Thyroid gland (tissue), 4 donors: ENCODE data around the gene USP34. TPM values are rescaled to one million over a fixed set of nuclear protein-coding genes. Genes with fewer than 3 reads are reported as not detected.
A peak's percentile ranks its signal among the peaks of the same experiment; 100 is the strongest.
"Not testable (repeated sequence)": the region's sequence is repeated elsewhere in the genome, so short reads cannot be mapped to it uniquely, and the experiment has no call there.

Experiments used
- DNase-seq, 2 donors: peaks; one replicate each; pipeline ENCODE4 v3.0.0-alpha.2; 2019
- H3K27ac ChIP-seq, 3 donors: fragments of 200-600 bp; sonication (generic); 1 replicate in 2 of 3; 2 replicates in 1 of 3; pipeline ENCODE4 v1.5.1; 2016 to 2019; ENCODE audit warnings: mild to moderate bottlenecking in 1 of 3, moderate library complexity in 1 of 3
- H3K27me3 ChIP-seq: fragments of 200-600 bp; sonication (generic); one replicate; pipeline ENCODE4 v1.5.1; 2019
- H3K36me3 ChIP-seq, 2 donors: fragments of 200-600 bp; sonication (generic); one replicate each; pipeline ENCODE4 v1.5.1; 2016 to 2019
- H3K4me1 ChIP-seq, 2 donors: fragments of 200-600 bp; sonication (generic); one replicate each; pipeline ENCODE4 v1.5.1; 2017 to 2019
- H3K4me3 ChIP-seq, 3 donors: fragments of 200-600 bp; sonication (generic); replicated peaks in 1 of 3; 1 replicate in 2 of 3; 2 replicates in 1 of 3; pipeline ENCODE4 v1.5.1; 2016; ENCODE audit warnings: mild to moderate bottlenecking in 1 of 3
- H3K9me3 ChIP-seq: fragments of 200-600 bp; sonication (generic); one replicate; pipeline ENCODE4 v1.5.1; 2017
- POLR2A ChIP-seq, 2 donors: fragments of 450-650 bp; IDR thresholded peaks; one replicate each; pipeline ENCODE4 v1.6.1; 2017; ENCODE audit warnings: antibody characterized with exemption in 2 of 2, mild to moderate bottlenecking in 2 of 2, moderate library complexity in 1 of 2
- WGBS, 2 donors: methylation state at CpG; one replicate each; pipeline ENCODE4 v1.1.5; 2017; 5-methylcytosine and 5-hydroxymethylcytosine counted together
- intact Hi-C: fragments of 100-400 bp; cut with DNase I; formaldehyde crosslinking; loops from one replicate; pipeline ENCODE4 v1.15.1; 2023
- total RNA-seq, 4 donors: library from RNA; depleted of rRNA; stranded (reverse); fragments of >200 nt; gene quantifications; one replicate each; pipeline ENCODE4 v1.2.3, GENCODE V29; 2016
- TF ChIP-seq, protein P1 (sequence below), 6 experiments: fragments of 200-600 bp in 3 of 6; fragments of 450-650 bp in 3 of 6; sonication (generic) in 3 of 6; IDR thresholded peaks; one replicate each; pipeline ENCODE4 v1.5.1; 2016 to 2019; ENCODE audit warnings: antibody characterized with exemption in 6 of 6, mild to moderate bottlenecking in 2 of 6, inconsistent platforms in 1 of 6, moderate library complexity in 1 of 6

The USP34 gene
- total RNA-seq, 4 donors from 2014 or later: 171 to 271 (median 231) TPM

DNA sequence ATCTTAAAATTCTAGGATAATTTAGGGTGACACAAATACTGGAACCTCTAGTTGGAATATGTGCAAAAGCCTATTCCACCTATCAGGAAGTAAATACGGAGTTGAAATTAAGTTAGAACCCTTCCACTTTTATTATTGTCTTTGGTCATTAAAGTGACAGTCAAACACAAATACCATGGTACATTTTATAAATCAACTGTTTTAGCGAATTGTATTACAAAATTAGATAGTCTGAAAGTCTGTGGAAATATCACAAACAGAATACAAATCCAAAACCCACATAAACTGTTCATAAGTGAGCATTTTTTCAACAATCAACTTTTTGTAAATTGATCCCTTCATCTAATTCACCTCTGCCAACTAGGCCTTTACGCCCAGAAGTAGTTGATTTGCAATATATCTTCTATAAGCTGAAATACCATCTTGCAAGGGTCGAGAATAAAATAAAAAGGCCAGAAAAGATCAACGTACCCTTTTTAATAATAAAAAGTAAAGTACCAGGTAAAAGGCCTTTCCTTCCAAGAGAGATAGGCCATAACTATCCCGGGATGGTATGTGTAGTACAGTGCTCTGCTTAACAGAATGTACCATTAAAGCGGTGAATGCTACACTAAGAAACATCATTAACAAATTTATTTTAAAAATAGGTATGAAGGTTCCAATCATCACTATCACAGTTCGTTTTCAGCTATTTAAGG, 1.3 kb downstream of the USP34 start:
- Histone ChIP-seq H3K27ac (peak overlapping the region; percentile 77 to 99 (median 96)), H3K4me1 (peaks cover 18 to 19% of the 10 kb centered on the region in 2 donors), H3K4me3 (peak overlapping the region; percentile 39 to 84 (median 45)), H3K36me3 (no peaks in the 10 kb centered on the region), H3K9me3 (no peaks in the 10 kb centered on the region), H3K27me3 (no peaks in the 10 kb centered on the region)
- DNase-seq: no peak
- TF ChIP-seq, protein P1, sequence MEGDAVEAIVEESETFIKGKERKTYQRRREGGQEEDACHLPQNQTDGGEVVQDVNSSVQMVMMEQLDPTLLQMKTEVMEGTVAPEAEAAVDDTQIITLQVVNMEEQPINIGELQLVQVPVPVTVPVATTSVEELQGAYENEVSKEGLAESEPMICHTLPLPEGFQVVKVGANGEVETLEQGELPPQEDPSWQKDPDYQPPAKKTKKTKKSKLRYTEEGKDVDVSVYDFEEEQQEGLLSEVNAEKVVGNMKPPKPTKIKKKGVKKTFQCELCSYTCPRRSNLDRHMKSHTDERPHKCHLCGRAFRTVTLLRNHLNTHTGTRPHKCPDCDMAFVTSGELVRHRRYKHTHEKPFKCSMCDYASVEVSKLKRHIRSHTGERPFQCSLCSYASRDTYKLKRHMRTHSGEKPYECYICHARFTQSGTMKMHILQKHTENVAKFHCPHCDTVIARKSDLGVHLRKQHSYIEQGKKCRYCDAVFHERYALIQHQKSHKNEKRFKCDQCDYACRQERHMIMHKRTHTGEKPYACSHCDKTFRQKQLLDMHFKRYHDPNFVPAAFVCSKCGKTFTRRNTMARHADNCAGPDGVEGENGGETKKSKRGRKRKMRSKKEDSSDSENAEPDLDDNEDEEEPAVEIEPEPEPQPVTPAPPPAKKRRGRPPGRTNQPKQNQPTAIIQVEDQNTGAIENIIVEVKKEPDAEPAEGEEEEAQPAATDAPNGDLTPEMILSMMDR (IDR thresholded peaks at IDR 0.05): no peak
- no peak for TF ChIP-seq POLR2A (IDR thresholded peaks at IDR 0.05)
- 10 to 12% methylated on average over 8 of the region's 8 CpGs for WGBS, 2 donors
- intact Hi-C loops: loop anchor here (10.0 kb wide), 1 partner anchor 65 kb away; the partner anchor contains the start of gene XPO1

DNA sequence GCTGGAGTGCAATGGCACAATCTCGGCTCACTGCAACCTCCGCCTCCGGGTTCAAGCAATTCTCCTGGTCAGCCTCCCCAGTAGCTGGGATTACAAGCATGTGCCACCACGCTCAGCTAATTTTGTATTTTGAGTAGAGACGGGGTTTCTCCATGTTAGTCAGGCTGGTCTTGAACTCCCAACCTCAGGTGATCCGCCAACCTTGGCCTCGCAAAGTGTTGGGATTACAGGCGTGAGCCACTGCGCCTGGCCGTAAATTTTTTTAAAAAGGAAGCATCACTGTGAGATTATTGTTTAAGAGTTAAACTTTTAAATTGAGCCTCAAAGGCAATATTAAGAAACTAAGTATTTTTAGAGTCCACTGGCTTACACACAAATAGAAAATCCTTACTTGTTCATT, 2.7 kb downstream of the USP34 start:
- H3K4me1 ChIP-seq: peaks cover 26 to 32% of the 10 kb centered on the region in 2 donors
- intact Hi-C loops: not testable (repeated sequence)
- 95% methylated on average over 10 of the region's 10 CpGs for WGBS, 2 donors

DNA sequence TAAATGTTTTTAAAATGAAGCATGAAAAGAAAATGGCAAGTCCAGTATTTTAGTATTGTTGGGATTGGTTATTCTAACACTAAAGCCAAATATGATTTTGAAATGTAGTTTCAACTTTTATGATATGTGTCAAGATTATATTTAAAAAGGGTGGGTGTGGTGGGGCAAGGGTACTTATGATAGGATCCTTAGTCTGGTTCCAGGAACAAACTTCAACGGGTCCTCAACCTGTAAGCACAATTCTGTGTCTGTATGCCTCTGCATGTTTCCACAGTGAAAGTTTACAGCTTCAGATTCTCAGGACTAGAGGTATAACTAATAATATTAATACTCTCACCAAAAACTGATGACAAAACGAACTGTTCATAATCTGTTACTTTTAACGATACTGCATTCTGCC, 5.8 kb downstream of the USP34 start:
- no peaks in the 10 kb centered on the region for H3K9me3 ChIP-seq
- intact Hi-C loops: no loop called here
- DNase-seq: no peak

More for the DNA sequence above, 2.7 kb downstream of the USP34 start:
- H3K9me3 ChIP-seq, H3K4me3 ChIP-seq, DNase-seq, H3K27me3 ChIP-seq, H3K27ac ChIP-seq, H3K36me3 ChIP-seq: not testable (repeated sequence)

DNA sequence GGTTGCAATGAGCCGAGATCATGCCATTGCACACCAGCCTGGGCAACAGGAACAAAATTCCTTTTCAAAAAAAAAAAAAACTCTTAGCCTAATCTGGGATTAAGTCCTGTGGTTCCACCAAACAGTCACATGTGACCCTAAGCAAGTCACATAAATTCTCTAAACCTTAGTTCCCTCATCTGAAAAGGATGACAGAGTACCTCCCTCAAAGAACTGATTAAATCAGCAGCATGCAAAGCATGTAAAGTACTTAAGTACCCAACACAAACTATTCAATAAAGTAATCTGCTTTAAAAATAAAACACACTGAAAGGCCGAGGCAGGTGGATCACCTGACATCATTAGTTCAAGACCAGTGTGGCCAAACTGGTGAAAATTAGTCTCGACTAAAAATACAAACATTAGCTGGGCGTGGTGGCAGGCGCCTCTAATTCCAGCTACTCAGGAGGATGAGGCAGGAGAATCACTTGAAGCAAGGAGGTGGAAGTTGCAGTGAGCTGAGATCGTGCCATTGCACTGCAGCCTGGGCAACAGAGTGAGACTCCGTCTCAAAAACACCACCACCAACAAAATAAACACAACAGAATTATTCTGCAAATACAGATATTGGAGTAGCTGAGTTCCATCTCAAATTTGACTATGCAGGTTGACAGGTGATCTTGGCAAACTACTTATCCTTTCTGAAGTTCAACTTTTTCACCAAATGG, 7.0 kb downstream of the USP34 start:
- H3K4me3 ChIP-seq: no peak overlapping the region
- intact Hi-C loops: no loop called here
- peak; percentile 15 to 20 for DNase-seq
- no peaks in the 10 kb centered on the region for H3K36me3 ChIP-seq
- H3K27ac ChIP-seq: no peak overlapping the region
- no peaks in the 10 kb centered on the region for H3K9me3 ChIP-seq
- H3K4me1 ChIP-seq: peaks cover 20 to 23% of the 10 kb centered on the region in 2 donors
- no peaks in the 10 kb centered on the region for H3K27me3 ChIP-seq
- TF ChIP-seq, protein P1 (IDR thresholded peaks at IDR 0.05): no peak
- TF ChIP-seq POLR2A (IDR thresholded peaks at IDR 0.05): no peak
- WGBS, 2 donors: 53 to 54% methylated on average over 7 of the region's 7 CpGs

More for the DNA sequence above, 5.8 kb downstream of the USP34 start:
- TF ChIP-seq, protein P1 (IDR thresholded peaks at IDR 0.05): no peak
- no peak for TF ChIP-seq POLR2A (IDR thresholded peaks at IDR 0.05)
- 63 to 75% methylated on average over 3 of the region's 3 CpGs for WGBS, 2 donors
- Histone ChIP-seq H3K27ac (no peak overlapping the region), H3K4me3 (no peak overlapping the region), H3K4me1 (peaks cover 25 to 26% of the 10 kb centered on the region in 2 donors), H3K27me3 (no peaks in the 10 kb centered on the region), H3K36me3 (no peaks in the 10 kb centered on the region)

DNA sequence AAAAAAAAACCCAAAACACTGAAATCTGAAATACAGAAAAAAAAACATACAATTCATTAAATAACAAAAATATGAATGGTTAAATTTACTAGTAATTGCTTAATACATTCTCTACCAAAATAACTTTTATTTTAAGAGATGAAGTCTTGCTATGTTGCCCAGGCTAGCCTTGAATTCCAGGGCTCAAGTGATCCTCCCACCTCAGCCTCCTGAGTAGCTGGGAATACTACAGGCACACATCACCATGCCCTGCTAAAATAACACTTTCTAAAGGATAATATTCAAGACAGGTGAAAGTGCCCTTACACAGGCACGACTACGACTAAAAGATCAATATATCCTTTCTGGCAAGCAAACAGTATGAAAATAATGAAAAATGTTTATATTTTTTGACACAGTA, 9.5 kb downstream of the USP34 start:
- no peak for DNase-seq
- no peaks in the 10 kb centered on the region for H3K9me3 ChIP-seq
- TF ChIP-seq POLR2A (IDR thresholded peaks at IDR 0.05): no peak
- TF ChIP-seq, protein P1 (IDR thresholded peaks at IDR 0.05): no peak
- H3K4me1 ChIP-seq: peaks cover 32 to 34% of the 10 kb centered on the region in 2 donors
- intact Hi-C loops: no loop called here
- WGBS, 2 donors: 90 to 94% methylated on average over 2 of the region's 2 CpGs
- H3K27me3 ChIP-seq: no peaks in the 10 kb centered on the region
- no peak overlapping the region for H3K27ac ChIP-seq
- H3K4me3 ChIP-seq: no peak overlapping the region
- no peaks in the 10 kb centered on the region for H3K36me3 ChIP-seq
